Pancreas (tissue), 10 donors: ENCODE data around the gene WNT10A. TPM values are rescaled to one million over a fixed set of nuclear protein-coding genes. Genes with fewer than 3 reads are reported as not detected.
A peak's percentile ranks its signal among the peaks of the same experiment; 100 is the strongest.

Experiments
- ATAC-seq, 4 donors: fragments of 200-7000 bp; cut with Tn5 transposase; one replicate each; pipeline versions ENCODE4 v1.8.0 to v1.9.1; 2020; ENCODE audit warnings: mild to moderate bottlenecking in 4 of 4, moderate library complexity in 4 of 4
- DNase-seq, 6 donors: peaks; one replicate each; pipeline ENCODE4 v3.0.0-alpha.2; 2020
- FAIRE-seq: peaks from 2 replicates; lab custom pipeline; 2012; peaks lifted over from hg19 to GRCh38; lab: Jason Lieb, UNC
- H3K27ac ChIP-seq, 4 donors: fragments of 200-600 bp; sonication (generic); 1 replicate in 3 of 4; 2 replicates in 1 of 4; pipeline versions ENCODE4 v1.5.0 to v1.8.0; 2020
- H3K27me3 ChIP-seq, 4 donors: fragments of 200-600 bp; one replicate each; pipeline ENCODE4 v1.8.0; 2021
- H3K36me3 ChIP-seq, 3 donors: fragments of 200-600 bp; sonication (generic) in 1 of 3; one replicate each; pipeline versions ENCODE4 v1.5.0 to v1.8.0; 2020 to 2021
- H3K4me1 ChIP-seq, 3 donors: fragments of 200-600 bp; one replicate each; pipeline ENCODE4 v1.8.0; 2021
- H3K4me3 ChIP-seq, 4 donors: fragments of 200-600 bp; sonication (generic) in 2 of 4; one replicate each; pipeline versions ENCODE4 v1.5.0 to v1.8.0; 2020 to 2021
- H3K9me3 ChIP-seq, 4 donors: fragments of 200-600 bp; one replicate each; pipeline ENCODE4 v1.8.0; 2021
- WGBS, 2 donors: extraction: QIAGEN DNeasy Blood & Tissue Kit; methylation state at CpG; one replicate each; pipeline ENCODE4 v1.1.7; 2013; 5-methylcytosine and 5-hydroxymethylcytosine counted together
- intact Hi-C, 3 donors: fragments of 100-400 bp; cut with DNase I; formaldehyde crosslinking; loops; one replicate each; pipeline versions ENCODE4 v1.11.1 to v1.14.2; 2022
- polyA plus RNA-seq, 2 donors: library from polyadenylated mRNA; stranded (reverse); fragments of 200-250 nt; gene quantifications; one replicate each; pipeline ENCODE4 v1.2.3, GENCODE V29; 2013
- total RNA-seq, 6 donors: library from RNA; stranded (reverse); fragmentation: NEBNext Ultra II Directional in 4 of 6; extraction: Animal tissue kit (Norgen Biotek cat#: 25700) in 4 of 6; gene quantifications; one replicate each; pipeline versions ENCODE4 v1.2.1 to v1.2.4, GENCODE V29; 2021 to 2023
- TF ChIP-seq, protein P1 (sequence below), 4 donors: fragments of 200-600 bp; sonication (generic) in 3 of 4; IDR thresholded peaks; one replicate each; pipeline versions ENCODE4 v1.5.0 to v1.8.0; 2021; ENCODE audit warnings: antibody characterized with exemption in 4 of 4
- donor health status: healthy with polysubstance abuse.
- donor health status: DM: no; HTN: no; CAD: no; lungs with moderate emphysema.
- donor health status: DM: no; HTN: no; CAD: no.
- donor health status: control.
- donor health status: control.
- donor health status: Bipolar disorder and iron deficiency.
- donor health status: DM: yes; HTN: yes; CAD: no.
- donor health status: DM: no; HTN: no; CAD: no.
- donor health status: DM: no; HTN: no; CAD: no.
- donor health status: DM: yes; HTN: yes; CAD: no.

Gene WNT10A
- total and polyA plus RNA-seq, 8 donors: 0.05 to 1.5 (median 0.23) TPM; not detected in 3

GRCh38 chr2:218885981-218886947 lies 5.6 kb downstream of the WNT10A start:
- ATAC-seq (no peak), FAIRE-seq (no peak), DNase-seq (peak in 1 of 6 donors; percentile 44)
- Histone ChIP-seq H3K36me3 (no peaks in the 10 kb centered on the region), H3K4me1 (no peaks in the 10 kb centered on the region), H3K4me3 (no peak overlapping the region), H3K27me3 (no peaks in the 10 kb centered on the region), H3K27ac (no peak overlapping the region), H3K9me3 (no peaks in the 10 kb centered on the region)
- TF ChIP-seq, protein P1, sequence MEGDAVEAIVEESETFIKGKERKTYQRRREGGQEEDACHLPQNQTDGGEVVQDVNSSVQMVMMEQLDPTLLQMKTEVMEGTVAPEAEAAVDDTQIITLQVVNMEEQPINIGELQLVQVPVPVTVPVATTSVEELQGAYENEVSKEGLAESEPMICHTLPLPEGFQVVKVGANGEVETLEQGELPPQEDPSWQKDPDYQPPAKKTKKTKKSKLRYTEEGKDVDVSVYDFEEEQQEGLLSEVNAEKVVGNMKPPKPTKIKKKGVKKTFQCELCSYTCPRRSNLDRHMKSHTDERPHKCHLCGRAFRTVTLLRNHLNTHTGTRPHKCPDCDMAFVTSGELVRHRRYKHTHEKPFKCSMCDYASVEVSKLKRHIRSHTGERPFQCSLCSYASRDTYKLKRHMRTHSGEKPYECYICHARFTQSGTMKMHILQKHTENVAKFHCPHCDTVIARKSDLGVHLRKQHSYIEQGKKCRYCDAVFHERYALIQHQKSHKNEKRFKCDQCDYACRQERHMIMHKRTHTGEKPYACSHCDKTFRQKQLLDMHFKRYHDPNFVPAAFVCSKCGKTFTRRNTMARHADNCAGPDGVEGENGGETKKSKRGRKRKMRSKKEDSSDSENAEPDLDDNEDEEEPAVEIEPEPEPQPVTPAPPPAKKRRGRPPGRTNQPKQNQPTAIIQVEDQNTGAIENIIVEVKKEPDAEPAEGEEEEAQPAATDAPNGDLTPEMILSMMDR (IDR thresholded peaks at IDR 0.05): no peak
- intact Hi-C loops: no loop called here
- WGBS, 2 donors: 73 to 74% methylated on average over 12 of the region's 12 CpGs

- Histone ChIP-seq H3K27me3 (no peaks in the 10 kb centered on the region), H3K4me1 (no peaks in the 10 kb centered on the region), H3K9me3 (no peaks in the 10 kb centered on the region), H3K27ac (no peak overlapping the region), H3K4me3 (no peak overlapping the region), H3K36me3 (no peaks in the 10 kb centered on the region)
- WGBS, 2 donors: 78% methylated on average over 3 of the region's 3 CpGs
- no peak for DNase-seq
- TF ChIP-seq, protein P1 (IDR thresholded peaks at IDR 0.05): no peak
- FAIRE-seq: no peak
- intact Hi-C loops: no loop called here
- no peak for ATAC-seq
Measured at GRCh38 chr2:218887079-218887478, 6.4 kb downstream of the WNT10A start.

GRCh38 chr2:218888341-218888740 lies 7.7 kb downstream of the WNT10A start:
- no peak overlapping the region for H3K4me3 ChIP-seq
- 92 to 94% methylated on average over 5 of the region's 5 CpGs for WGBS, 2 donors
- no peaks in the 10 kb centered on the region for H3K9me3 ChIP-seq
- ATAC-seq: no peak
- no peaks in the 10 kb centered on the region for H3K27me3 ChIP-seq
- no peak for FAIRE-seq
- H3K36me3 ChIP-seq: no peaks in the 10 kb centered on the region
- no peaks in the 10 kb centered on the region for H3K4me1 ChIP-seq
- H3K27ac ChIP-seq: no peak overlapping the region
- TF ChIP-seq, protein P1 (IDR thresholded peaks at IDR 0.05): no peak
- no peak for DNase-seq
- intact Hi-C loops: no loop called here

DNA sequence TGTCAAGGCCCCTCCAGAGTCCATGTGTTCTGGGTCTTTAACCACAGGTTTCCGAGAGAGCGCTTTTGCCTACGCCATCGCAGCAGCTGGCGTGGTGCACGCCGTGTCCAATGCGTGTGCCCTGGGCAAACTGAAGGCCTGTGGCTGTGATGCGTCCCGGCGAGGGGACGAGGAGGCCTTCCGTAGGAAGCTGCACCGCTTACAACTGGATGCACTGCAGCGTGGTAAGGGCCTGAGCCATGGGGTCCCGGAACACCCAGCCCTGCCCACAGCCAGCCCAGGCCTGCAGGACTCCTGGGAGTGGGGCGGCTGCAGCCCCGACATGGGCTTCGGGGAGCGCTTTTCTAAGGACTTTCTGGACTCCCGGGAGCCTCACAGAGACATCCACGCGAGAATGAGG lies 9.3 kb downstream of the WNT10A start:
- no peak overlapping the region for H3K27ac ChIP-seq
- no peaks in the 10 kb centered on the region for H3K9me3 ChIP-seq
- H3K27me3 ChIP-seq: no peaks in the 10 kb centered on the region
- ATAC-seq (no peak), FAIRE-seq (no peak), DNase-seq (no peak)
- intact Hi-C loops: no loop called here
- H3K4me3 ChIP-seq: no peak overlapping the region
- no peaks in the 10 kb centered on the region for H3K4me1 ChIP-seq
- H3K36me3 ChIP-seq: no peaks in the 10 kb centered on the region
- TF ChIP-seq, protein P1 (IDR thresholded peaks at IDR 0.05): no peak
- 82 to 86% methylated on average over 23 of the region's 23 CpGs for WGBS, 2 donors

DNA sequence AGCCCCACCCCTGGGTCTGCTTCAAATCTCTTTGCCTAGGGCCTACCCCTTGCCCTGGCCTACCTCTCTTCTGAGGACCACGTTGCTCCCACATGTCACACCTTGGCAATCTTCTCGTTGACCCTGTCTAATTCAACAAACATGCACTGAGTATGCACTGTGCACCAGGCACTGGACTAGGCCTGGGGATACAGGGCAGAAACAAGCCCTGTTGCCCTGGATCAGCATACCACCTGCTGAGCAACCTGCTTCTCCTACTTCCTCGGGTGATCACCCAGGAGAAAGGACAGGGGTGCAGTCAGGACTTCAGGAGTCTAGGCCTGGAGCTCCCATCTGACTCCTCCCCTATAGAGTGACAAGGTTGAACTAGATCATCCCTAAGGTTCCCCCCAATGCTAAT lies 9.7 kb downstream of the WNT10A start:
- Histone ChIP-seq H3K27me3 (no peaks in the 10 kb centered on the region), H3K36me3 (no peaks in the 10 kb centered on the region), H3K27ac (no peak overlapping the region), H3K4me3 (no peak overlapping the region), H3K4me1 (no peaks in the 10 kb centered on the region), H3K9me3 (no peaks in the 10 kb centered on the region)
- WGBS, 2 donors: 63 to 73% methylated on average over 3 of the region's 3 CpGs
- intact Hi-C loops: no loop called here
- TF ChIP-seq, protein P1 (IDR thresholded peaks at IDR 0.05): no peak
- DNase-seq: no peak
- ATAC-seq: no peak
- no peak for FAIRE-seq
